Measurements from ENCODE around the gene EFHC2.
"Not testable (repeated sequence)": the region's sequence is repeated elsewhere in the genome, so short reads cannot be mapped to it uniquely, and the experiment has no call there.

Gene EFHC2

GRCh38 chrX:44290718-44291117, 52.8 kb downstream of the EFHC2 start:
- no peak for DNase-seq

- DNase-seq = no peak
Measured at GRCh38 chrX:44282753-44283152, 60.7 kb downstream of the EFHC2 start.

DNA sequence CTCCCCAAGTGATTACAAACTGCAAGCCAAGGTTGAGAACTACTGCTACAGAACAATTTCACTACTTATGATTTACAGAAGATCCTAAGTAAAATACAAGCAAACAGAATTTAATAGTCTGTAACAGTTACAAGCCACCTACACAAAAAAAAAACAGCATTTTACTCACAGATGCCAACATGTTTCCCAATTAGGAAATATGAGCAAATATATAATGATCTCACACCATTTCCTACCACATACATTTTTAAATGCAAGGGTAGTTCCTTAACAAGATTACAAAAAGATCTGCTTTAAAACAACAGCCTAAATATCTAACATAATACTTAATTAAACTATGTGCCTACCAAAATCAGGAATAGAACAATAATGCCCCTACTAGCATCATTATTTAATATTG, 63.4 kb downstream of the EFHC2 start:
- DNase-seq = no peak

GRCh38 chrX:44274096-44274495, 69.4 kb downstream of the EFHC2 start:
- DNase-seq = no peak

- no peak for DNase-seq
Measured at GRCh38 chrX:44267861-44268260, 75.6 kb downstream of the EFHC2 start.

DNA sequence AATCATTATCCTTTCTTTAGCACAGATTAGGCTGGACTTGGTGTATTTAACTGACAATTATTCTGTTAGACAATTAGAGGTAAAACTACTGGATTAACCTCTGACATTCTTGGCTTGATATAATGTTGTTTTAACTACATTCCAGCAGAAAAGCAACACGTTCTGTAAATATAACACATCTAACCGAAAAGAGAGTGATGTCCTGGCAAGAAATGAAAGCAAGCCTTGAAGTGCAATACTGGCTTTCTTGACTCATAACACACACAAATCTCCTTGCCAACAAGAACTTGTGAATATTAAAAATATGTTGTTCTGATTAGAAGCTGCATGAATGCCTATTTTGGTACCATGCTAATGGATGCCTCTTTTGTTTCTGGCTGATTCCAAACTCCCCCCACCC, 76.4 kb downstream of the EFHC2 start:
- DNase-seq = no peak

DNA sequence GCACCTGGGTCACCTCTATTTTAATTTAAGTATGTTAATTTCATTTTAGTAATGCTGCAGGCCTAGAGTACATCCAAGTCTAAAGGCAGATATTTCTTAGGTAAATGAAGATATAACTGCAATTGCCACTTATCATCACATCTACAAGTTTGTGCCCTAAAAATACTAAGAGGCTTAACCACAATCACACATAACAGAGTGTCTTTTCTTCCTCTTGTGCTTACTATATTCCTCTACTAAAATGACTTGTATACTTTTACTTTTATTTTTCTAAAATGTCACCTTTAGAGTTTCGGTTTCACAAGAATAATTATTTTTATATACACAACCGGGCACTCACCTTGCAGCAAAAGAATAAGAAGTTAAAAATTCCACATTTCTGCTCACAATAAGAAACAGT, 77.9 kb downstream of the EFHC2 start:
- no peak for DNase-seq

- no peak for DNase-seq
Measured at GRCh38 chrX:44264936-44265335, 78.5 kb downstream of the EFHC2 start.

DNA sequence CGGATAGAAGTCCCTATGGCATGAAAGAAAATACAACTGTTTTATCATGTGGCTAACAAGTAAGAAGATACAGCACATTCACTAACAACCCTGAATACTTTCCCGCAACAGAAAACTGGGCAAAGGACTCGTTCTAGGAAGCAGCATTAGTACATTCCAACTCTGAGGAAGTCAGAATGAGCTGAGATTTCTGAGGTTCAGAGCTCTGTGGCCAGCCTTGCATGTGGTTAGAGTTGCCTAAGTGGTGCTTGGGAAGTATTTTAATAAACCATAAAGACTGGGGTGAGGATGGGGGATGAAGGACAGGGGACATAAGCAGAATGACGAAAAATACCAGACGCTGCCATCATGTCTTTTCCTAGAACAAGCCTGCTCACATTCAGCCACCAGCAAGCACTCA, 82.2 kb downstream of the EFHC2 start:
- DNase-seq = no peak

DNA sequence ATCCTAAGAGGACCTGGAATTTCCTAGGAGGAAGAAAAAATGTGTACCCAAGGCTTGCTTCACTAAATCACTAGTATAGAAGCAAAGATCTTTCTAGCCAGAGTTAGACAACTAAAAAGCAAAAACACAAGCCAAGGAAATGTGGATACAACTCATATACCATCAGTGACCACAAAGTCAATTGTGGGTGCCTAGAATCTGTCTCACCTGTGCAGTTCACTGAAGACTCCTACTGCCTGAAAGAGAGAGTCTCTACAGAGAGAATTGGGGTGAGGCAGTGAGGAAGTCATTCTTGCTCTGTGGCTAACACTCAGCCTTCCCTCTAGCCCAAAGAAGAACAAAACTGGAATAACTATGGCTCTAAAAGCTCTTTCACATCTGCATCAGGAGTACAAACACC, 82.9 kb downstream of the EFHC2 start:
- DNase-seq = no peak

GRCh38 chrX:44255742-44256141, 87.7 kb downstream of the EFHC2 start:
- DNase-seq = not testable (repeated sequence)

GRCh38 chrX:44253575-44253942, 89.9 kb downstream of the EFHC2 start:
- DNase-seq = no peak

- DNase-seq = peak; percentile 61
Measured at GRCh38 chrX:44252688-44253574, 90.5 kb downstream of the EFHC2 start.

DNA sequence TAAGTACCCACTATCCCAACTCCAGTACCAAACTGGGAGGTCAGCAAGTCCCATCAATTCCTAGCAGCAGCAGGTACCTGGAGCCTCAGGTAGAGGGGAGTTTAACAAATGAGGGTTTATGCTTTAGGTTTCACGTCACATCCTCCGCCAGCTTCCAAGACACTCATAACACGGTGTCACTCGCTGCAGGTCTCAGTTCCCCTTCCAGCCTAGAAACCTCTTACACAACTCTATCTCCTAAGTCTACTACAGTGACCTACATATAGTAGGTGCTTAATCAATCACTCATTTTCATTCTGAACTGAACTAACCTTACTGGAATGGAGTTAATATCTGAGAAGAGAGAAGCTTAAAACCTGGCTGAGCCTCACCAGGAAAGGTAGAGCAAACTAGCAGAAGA, 96.0 kb downstream of the EFHC2 start:
- no peak for DNase-seq

DNA sequence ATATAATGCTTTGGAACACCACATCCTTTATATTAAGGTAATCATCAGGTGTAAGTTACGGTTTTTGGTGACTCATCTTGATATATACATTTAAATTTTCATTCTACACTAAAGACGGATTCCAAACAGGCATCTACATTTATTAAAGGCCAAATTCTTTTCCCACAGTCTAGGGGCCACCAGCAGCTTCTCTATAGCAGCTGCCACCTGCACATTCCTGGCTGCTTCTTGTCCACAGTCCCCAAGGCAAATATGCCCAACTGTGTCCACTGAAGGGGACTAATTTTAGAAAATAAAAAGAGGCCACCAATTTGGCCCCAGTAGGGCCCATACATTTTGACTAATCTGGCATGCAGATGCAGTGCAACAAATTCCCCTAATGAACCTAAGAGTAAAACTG, 96.6 kb downstream of the EFHC2 start:
- no peak for DNase-seq

DNA sequence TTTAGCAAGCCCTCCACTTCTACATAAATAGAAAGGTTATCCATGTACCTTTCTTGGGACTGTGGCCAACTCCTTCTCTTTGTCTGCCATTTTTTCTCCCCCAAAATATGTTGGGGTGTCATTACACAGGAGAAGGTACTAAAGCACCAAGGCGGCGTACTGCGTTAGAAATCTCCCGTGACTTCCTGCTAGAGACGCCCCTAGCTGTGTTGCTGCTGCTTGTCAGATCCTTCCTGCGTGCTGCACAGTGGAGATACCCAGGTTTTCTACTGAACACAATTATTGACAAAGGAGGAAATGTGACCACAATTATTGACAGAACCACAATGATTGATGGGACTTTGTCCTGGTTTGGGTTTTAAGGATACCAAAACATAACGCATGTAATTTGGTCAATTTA, 97.7 kb downstream of the EFHC2 start:
- no peak for DNase-seq

DNA sequence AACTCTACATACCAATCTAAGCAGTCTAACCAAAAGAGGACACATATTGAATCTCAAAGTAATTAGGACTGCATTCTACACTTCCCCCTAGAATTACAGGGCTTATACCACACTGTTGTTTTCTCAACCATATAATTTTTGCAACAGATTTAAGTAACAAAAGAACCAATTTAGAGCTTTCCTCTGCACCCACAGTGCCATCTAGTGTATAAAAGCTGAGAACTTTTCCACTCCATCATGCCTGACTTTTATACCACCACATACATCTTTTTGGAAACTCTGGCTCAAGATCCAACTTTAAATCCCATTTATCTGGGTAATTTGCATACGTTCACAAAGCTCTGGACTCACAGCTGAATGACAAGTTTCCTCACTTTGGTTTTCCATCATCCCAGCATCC, 99.5 kb downstream of the EFHC2 start:
- DNase-seq = no peak

DNA sequence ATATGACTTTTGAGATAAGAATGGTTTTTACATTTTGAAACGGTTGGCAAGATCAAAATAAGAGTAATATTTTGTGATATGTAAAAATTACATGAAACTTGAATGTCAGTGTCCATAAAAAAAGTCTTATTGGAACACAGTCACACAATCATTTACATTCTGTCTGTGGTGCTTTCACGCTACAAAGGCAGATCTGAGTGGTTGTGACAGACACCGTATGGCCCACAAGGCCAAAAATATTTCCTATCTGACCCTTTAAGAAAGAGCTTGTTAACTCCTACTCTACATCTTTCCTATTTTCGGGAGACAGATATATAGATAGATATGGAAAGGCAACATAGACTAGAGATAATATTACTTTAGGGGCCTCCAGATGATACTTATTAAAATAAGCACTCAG, 101.9 kb downstream of the EFHC2 start:
- no peak for DNase-seq

DNA sequence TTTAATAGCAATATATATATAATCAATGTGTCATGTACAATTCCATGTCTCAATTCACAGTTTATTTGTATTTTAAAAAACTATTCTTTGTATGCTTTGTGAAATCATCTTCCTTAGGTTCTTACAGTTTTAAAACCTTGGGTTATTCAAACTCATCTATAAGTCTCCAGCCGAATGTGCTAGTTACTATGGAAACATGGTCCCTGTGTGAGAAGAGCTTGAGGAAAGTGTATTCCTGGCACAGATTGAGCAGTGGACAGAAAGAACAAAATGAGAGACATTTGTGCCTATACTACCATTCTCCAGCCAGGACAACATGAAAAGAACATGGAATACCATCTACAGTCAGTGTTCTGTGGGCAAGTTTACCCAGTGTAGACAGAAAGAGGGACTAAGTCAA, 103.4 kb downstream of the EFHC2 start:
- DNase-seq = no peak

GRCh38 chrX:44239036-44239435, 104.4 kb downstream of the EFHC2 start:
- no peak for DNase-seq

DNA sequence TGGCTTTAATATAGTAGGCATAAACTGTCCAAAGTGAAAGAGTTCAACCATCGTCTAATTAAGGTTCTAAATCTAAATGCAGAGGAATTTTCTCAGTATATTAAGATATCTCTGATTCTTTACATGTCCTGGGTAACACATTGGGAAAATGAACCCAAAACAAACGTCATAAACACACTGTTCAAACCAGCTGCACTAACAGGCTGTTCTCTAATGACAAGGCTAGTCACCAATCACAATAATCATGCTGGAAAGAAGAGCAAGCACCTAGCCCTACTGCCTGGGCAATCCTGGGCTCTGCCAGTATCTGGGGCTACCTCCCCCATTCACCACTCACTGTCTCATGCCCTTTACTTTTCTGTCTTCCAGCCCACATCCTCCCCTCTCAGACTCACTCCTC, 107.9 kb downstream of the EFHC2 start:
- DNase-seq = no peak

DNA sequence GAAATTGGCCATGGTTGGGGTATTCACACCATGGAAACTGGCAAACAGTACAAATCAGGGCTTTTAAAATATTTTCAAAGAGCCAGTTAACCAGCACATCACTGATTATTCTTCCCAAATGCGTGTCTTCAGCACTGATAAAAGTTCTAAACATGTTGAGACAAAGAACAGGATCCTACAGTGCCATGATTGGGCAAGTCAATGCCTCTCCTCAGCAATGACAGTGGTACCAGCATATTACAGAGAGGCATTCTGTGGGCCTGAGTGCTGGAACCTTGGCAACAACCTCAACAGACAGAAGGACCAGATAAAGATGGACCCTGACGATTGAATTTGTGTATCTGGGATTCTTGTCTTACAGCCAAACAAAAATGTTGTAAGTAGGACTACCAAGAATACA, 108.9 kb downstream of the EFHC2 start:
- DNase-seq = no peak

GRCh38 chrX:44234116-44234515, 109.4 kb downstream of the EFHC2 start:
- DNase-seq = no peak

GRCh38 chrX:44232081-44232480, 111.4 kb downstream of the EFHC2 start:
- no peak for DNase-seq

DNA sequence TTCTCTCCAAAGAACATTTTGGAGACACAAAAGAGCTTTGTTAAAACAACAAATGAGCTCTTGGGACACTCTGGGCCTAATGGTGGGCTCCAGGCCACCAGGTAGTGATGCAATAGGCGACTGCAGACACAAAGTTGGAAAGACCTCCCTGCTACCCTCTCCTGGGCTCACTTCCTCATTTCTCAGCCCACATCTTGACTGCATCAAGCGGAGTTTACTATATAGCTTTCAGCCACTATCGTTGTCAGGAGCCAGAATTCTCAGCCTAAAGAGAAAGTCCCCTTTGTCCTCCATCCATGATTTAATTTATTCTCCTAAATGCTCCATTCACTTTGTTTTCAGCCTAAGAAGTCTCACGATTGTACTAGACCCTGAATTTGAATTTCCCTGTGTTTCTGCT, 114.9 kb downstream of the EFHC2 start:
- DNase-seq = no peak

Data from activated T-cell treated with anti-CD3 and anti-CD28 coated beads, Interleukin-2, amount 50 U/mL, for 1 hour (primary cell).